ENCODE data around the gene RPS15.

Gene RPS15

DNA sequence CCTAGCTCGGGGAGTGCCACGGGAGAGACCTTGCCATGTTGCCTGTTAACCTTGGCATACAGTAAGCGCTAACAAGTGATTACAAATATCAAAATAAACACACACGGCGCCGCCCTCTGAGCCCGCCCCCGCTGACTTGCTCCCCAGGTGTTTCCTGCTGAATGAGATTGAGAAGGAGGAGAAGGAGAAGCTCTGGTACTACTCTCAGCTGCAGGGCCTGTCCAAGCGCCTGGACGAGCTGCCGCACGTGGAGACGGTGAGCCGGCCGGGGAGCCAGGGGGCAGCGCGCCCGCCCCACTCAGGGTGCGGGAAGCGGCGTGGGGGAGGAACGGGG lies 16.8 kb downstream of the RPS15 start:
- no peak for DNase-seq

- peak in 1 of 4 experiments; percentile 39 for DNase-seq
Measured at GRCh38 chr19:1455336-1456120, 17.3 kb downstream of the RPS15 start.

- DNase-seq: no peak
Measured at GRCh38 chr19:1456121-1456900, 18.1 kb downstream of the RPS15 start.

- DNase-seq: no peak
Measured at GRCh38 chr19:1457031-1457739, 19.0 kb downstream of the RPS15 start.

- DNase-seq: no peak
Measured at GRCh38 chr19:1457892-1458291, 19.7 kb downstream of the RPS15 start.

DNA sequence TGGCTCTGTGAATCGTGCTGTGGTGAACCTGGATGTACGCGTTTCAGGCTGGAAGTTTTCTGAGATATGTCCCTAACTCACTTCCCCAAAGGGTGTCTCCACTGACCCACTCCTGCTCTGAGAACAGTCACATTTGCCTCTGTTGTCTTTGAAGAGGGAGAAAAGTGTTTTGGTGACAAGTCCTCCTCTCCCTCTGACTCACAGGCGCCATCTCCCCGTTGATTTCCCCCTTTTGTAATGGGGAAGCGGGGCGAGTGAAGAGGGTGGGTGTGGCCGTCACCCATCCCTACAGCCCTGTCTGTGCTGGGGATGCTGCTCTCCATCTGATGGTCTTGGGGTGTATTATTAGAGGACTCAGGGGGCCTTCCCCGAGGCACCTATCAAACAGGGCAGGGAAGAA lies 21.3 kb downstream of the RPS15 start:
- DNase-seq: no peak

DNA sequence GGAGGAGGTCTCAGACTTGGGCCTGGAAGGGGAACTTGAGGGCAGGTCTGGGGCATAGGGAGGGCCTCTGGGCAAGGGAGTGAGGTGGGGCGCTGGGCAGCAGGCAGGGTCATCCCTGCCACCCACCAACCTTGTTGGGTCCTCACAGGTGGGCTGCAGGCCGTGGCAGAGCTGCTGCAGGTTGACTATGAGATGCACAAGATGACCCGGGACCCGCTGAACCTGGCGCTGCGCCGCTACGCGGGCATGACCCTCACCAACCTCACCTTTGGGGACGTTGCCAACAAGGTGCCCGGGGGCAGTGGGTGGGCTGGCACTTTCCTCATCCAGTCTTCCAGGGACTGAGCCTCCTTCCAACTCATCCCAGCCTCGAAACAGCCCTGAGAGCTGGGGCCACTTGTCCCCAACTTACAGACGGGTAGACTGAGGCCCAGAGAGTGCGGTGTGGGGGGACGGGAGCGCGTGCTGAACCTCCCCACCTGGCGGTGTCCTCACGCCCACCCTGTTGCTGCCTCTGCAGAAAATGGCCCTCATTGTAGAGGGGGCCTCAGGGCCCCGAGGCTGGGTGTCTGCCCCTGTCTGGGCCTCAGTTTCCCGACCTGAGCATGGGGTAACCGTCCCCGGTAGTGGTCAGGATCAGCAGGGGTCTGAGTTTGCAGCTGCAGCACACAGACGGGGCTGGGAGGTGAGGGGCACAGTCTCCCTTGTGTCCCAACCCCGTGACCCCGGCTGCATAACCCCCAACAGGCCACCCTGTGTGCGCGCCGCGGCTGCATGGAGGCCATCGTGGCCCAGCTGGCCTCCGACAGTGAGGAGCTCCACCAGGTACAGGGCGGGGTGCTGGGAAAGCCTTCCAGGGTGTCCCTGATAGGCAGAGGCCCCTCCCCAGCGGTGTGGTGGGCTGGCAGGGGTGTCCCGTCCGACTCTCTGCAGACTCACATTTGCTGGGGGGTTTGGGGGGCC lies 22.1 kb downstream of the RPS15 start:
- DNase-seq: no peak

- no peak for DNase-seq
Measured at GRCh38 chr19:1461862-1462261, 23.7 kb downstream of the RPS15 start.

GRCh38 chr19:1465191-1466016 lies 27.2 kb downstream of the RPS15 start:
- peak in 1 of 4 experiments; percentile 19 for DNase-seq

- no peak for DNase-seq
Measured at GRCh38 chr19:1466018-1466460, 27.8 kb downstream of the RPS15 start.

- no peak for DNase-seq
Measured at GRCh38 chr19:1466461-1467214, 28.4 kb downstream of the RPS15 start.

GRCh38 chr19:1467215-1467489 lies 29.0 kb downstream of the RPS15 start:
- DNase-seq: no peak

GRCh38 chr19:1467490-1468273 lies 29.5 kb downstream of the RPS15 start:
- DNase-seq: no peak

GRCh38 chr19:1468274-1468820 lies 30.2 kb downstream of the RPS15 start:
- DNase-seq: no peak

GRCh38 chr19:1468821-1469254 lies 30.6 kb downstream of the RPS15 start:
- peak in 1 of 4 experiments; percentile 18 for DNase-seq

GRCh38 chr19:1469255-1470054 lies 31.3 kb downstream of the RPS15 start:
- DNase-seq: peak in 1 of 4 experiments; percentile 12

GRCh38 chr19:1470055-1470304 lies 31.8 kb downstream of the RPS15 start:
- no peak for DNase-seq

DNA sequence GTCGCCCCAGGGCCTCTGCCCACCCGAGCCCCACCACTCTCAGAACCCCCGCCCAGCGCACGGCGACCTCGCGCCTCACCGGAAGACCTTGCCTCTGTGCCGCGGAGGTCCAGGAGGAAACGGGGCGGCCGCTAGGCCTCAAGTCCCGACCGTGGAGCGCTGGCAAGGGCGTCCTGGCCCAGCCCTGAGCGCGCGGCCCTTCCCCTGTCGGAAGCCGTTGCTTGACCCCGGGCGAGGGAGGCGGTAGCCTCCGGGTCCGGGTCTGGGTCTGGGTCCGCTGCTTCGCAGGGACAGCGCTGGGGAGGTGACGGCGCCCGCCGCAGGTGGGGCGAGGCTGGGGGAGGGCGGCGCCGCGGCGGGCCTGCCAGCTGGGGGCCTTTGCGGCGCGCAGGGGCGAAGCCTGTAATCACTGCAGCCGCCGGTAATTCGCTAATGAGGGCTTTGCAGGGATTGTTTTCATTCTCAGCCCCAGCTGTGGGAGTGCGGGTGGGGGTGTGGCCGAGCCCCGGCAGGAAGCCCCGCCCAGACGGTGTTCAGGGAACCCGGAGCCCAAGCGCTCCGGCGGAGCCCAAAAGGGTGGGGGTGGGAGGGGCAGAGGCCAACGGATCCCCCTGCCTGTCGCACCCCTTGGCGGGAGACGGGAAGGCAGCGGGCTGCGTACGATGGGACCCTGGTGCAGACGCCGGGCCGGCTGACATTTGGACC lies 32.3 kb downstream of the RPS15 start:
- peak in 2 of 4 experiments; percentile 44 to 71 for DNase-seq

All from activated naive CD4-positive, alpha-beta T cell (primary cell).